Peyer's patch (tissue), 4 donors: ENCODE measurements around the gene FOXA3.

Experiments
- POLR2A ChIP-seq, 2 donors: fragments of 450-650 bp; IDR thresholded peaks; one replicate each; pipeline ENCODE4 v1.5.1; 2017; ENCODE audit warnings: antibody characterized with exemption in 2 of 2, mild to moderate bottlenecking in 2 of 2, moderate library complexity in 2 of 2
- TF ChIP-seq, protein P1 (sequence below), 6 experiments: fragments of 450-650 bp in 4 of 6; fragments of 200-600 bp in 2 of 6; sonication (generic) in 1 of 6; IDR thresholded peaks; one replicate each; pipeline ENCODE4 v1.5.1; 2017 to 2019; ENCODE audit warnings: antibody characterized with exemption in 6 of 6, mild to moderate bottlenecking in 3 of 6, moderate library complexity in 1 of 6

DNA sequence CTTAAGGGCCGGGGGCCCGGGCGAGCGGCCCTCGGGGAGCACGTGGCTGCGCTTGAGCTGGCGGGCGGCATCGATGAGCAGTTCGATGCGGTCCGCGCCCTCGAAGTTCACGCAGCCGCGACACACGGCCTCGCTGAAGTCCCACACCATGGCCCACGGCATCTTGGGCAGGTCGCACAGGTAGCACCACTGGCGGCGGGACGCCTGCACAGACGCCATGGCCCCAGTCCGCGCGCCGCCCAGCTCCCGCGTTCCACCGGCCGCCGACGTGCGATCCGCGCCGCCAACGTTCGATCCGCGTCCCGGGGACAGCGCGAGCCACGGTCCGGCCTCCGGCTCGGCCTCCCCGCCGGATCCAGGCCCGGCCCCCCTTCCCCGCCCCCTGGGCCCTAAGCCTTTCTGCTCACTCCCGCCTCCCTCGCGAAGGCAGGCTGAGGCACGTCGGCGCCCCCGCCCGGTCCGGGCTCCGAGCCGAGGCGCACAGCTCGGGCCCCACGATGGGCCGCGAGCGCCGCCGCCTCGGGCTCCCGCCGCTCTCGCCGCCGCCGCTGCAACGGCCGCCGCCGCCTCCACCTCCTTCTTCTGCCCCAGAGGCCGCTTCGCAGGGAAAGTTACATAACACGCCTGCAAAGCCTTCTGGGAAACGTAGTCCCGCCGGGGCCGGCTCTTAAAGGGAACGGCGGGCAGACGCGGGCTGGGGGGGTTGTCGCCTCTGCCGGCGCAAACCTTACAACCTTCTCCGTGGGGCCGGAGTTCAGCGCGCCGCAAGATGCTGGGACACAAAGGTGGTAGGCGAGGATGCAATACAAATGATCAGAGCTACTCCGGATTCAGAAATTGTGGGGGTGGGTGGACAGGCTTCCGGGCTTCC, 21.7 kb downstream of the FOXA3 start, which contains the start of gene IRF2BP1:
- TF ChIP-seq, protein P1, sequence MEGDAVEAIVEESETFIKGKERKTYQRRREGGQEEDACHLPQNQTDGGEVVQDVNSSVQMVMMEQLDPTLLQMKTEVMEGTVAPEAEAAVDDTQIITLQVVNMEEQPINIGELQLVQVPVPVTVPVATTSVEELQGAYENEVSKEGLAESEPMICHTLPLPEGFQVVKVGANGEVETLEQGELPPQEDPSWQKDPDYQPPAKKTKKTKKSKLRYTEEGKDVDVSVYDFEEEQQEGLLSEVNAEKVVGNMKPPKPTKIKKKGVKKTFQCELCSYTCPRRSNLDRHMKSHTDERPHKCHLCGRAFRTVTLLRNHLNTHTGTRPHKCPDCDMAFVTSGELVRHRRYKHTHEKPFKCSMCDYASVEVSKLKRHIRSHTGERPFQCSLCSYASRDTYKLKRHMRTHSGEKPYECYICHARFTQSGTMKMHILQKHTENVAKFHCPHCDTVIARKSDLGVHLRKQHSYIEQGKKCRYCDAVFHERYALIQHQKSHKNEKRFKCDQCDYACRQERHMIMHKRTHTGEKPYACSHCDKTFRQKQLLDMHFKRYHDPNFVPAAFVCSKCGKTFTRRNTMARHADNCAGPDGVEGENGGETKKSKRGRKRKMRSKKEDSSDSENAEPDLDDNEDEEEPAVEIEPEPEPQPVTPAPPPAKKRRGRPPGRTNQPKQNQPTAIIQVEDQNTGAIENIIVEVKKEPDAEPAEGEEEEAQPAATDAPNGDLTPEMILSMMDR (IDR thresholded peaks at IDR 0.05): peak in 1 of 6 experiments; percentile 14
- TF ChIP-seq POLR2A (IDR thresholded peaks at IDR 0.05): peak; percentile 59 to 85
